GM12872 (cell line): ENCODE results near the gene DYSF.

ENCODE experiments used
- TF ChIP-seq, protein P1 (sequence below): IDR thresholded peaks from 3 replicates; pipeline ENCODE4 v1.5.1; 2011; ENCODE audit warnings: low read depth, mild to moderate bottlenecking, low read length, moderate library complexity; ENCODE audit not compliant: insufficient read depth

Gene DYSF

GRCh38 chr2:71453404-71454220 is at the start of gene DYSF:
DYSF (plus strand) TSS chr2:71453561.
- TF ChIP-seq, protein P1, sequence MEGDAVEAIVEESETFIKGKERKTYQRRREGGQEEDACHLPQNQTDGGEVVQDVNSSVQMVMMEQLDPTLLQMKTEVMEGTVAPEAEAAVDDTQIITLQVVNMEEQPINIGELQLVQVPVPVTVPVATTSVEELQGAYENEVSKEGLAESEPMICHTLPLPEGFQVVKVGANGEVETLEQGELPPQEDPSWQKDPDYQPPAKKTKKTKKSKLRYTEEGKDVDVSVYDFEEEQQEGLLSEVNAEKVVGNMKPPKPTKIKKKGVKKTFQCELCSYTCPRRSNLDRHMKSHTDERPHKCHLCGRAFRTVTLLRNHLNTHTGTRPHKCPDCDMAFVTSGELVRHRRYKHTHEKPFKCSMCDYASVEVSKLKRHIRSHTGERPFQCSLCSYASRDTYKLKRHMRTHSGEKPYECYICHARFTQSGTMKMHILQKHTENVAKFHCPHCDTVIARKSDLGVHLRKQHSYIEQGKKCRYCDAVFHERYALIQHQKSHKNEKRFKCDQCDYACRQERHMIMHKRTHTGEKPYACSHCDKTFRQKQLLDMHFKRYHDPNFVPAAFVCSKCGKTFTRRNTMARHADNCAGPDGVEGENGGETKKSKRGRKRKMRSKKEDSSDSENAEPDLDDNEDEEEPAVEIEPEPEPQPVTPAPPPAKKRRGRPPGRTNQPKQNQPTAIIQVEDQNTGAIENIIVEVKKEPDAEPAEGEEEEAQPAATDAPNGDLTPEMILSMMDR: no peak

DNA sequence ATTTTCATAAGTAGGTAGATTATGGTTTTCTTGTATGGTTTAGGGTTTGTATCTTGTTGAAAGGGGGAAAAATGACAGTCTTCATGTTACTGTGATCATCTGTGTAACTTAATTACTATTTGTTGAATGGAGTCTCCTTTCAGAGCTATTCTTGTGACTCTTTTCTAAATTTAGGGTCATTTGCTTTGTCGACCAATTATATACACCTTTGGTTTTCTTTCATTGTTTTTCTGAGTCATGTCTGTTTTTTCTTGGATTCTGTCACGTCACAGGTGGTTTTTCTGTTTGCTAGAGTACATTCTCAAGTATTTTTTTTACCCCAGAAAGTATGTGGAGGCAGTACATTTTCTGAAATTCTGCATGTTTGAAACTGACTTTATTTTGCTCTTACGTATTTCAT is 43.8 kb upstream of the DYSF start:
- TF ChIP-seq, protein P1: no peak

DNA sequence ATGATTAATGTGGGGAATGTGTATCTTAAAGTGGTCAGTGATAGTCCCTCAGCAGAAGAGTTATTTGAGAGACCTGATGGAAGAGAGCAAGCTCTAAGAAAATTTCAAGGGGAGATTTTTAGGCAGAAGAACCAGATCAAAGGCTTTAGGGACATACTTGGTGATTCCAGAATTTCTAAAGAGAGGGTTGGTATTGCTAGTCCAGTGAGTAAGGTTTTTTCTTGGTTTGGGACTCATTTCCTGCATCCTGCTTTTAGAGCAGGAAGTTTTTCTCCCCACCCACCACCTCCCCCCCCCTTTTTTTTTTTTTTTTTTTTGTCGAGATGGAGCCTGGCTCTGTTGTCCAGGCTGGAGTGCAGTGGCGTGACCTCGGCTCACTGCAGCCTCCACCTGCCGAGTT is 42.7 kb upstream of the DYSF start:
- TF ChIP-seq, protein P1: no peak

- TF ChIP-seq, protein P1: no peak
These were observed 35.8 kb upstream of the DYSF start for GRCh38 chr2:71417300-71418202.

DNA sequence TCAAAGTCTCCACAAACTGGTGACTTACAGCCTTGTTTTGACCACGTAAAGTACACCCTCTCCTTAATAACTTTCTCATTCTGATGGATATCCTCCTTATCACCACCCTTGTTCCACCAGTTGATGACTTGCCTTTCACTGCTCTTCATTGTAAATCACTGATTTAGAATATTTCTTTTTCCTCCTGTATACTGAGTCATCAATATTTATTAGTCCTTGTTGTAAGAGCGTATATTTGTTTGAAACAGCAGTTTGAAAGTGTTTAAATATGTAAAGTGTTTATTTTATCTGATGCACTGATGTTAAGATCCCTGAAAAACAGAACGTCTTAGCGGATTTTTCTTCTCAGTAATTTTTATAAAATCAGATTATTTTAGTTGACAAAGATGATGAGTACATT is 34.2 kb upstream of the DYSF start:
- TF ChIP-seq, protein P1: no peak

DNA sequence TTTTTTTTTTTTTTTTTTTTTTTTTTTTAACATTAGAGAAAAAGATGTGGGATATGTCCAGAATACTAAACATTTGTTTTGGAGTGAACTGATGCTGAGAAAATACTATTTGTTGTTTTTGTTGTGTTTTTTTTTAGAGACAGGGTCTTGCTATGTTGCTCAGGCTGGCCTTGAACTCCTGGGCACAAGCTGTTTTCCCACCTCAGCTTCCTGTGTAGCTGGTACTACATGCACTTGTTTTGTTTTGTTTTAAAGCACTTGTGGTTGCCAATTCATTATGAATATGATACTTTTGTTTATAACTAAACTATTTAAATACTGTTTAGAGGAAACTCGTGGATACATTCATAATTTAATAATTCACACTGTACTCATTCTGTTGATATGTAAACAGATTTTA is 33.4 kb upstream of the DYSF start:
- TF ChIP-seq, protein P1: no peak

DNA sequence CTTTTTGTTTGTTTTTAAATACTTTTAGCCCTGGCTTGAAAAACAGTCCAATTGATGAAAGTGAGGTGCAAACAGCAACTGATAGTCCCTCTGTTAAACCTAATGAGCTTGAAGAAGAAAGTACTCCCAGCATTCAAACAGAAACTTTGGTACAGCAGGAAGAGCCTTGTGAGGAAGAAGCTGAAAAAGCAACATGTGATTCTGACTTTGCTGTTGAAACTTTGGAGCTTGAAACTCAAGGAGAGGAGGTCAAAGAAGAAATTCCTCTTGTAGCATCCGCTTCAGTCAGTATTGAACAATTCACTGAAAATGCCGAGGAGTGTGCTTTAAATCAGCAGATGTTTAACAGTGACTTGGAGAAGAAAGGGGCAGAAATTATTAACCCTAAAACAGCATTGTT is 30.6 kb upstream of the DYSF start:
- TF ChIP-seq, protein P1: no peak
